Activated effector memory CD4-positive, alpha-beta T cell treated with Interleukin-2 at 50 U/mL for 16 hours (primary cell): ENCODE measurements around the gene RSPH1.

ENCODE experiments used
- DNase-seq: peaks from one replicate; pipeline ENCODE4 v3.0.0-alpha.2; 2020

Gene RSPH1

DNA sequence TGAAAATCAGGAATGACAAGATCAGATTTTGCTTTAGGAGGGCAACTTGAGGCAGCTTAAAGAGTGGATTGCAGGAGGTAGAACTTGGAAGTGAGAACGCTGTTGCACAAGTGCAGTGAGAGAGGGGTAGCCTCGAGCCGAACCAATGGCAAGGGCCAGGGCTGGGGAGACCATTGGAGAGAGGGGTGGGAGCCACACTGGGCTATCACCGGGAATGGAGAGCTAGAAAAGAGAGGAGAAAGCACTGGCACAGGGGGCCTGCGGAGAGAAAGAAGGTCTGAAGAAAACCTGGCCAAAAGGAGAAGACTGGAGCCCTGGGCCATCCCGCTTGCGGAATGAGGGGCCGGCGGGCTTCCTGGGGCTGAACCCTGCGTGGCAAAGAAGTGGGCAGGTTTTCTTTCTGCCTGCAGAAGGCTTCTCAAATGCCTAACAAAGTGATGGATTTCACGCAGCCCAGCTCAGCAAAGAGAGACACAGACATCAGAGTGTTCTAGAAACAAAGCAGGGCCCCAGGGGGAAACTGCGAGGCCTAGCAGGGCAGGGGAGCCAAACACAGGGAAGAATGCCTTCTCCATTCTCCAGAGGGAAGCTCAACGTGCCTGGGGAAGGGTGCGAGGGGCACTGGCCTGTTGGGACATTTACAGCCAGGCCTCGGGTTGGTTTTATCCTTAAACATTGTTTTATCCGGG is 16.5 kb upstream of the RSPH1 start:
- no peak for DNase-seq

DNA sequence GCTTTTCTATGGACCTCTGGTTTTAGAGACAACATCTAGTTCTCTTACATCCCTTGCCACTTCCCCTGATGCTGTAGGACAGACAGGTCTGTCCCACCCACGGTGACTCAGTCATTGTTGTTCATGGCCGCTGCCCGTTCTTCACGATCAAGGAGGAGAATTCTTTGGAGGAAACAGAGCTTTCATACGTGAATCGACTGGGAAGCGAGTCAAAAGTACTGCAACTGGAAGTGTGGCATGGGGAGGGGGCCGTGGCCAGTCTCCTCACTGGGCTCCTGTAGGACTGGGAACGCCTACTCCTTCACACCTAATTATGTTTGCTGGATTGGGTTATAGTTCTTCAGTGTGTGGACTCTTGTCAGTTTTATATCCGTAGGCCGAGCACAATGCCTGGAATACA is 13.2 kb upstream of the RSPH1 start:
- no peak for DNase-seq

DNA sequence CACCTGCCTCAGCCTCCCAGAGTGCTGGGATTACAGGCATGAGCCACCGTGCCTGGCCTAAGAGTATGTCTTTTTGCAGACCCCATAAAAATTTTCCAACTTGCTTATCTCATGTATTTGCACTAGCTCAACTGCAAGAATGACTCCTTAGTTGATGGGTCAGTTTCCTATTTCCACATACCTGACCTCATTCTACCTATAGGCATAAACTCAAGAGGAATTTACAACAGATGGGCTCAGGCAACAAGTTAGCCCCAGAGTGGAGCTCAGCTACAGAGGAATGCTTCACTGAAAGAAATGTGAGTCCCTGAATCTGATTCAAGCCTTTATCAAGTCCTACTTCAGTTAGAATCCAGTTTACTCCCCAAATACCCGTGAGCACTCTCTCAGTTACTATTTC is 12.3 kb upstream of the RSPH1 start:
- DNase-seq: no peak

DNA sequence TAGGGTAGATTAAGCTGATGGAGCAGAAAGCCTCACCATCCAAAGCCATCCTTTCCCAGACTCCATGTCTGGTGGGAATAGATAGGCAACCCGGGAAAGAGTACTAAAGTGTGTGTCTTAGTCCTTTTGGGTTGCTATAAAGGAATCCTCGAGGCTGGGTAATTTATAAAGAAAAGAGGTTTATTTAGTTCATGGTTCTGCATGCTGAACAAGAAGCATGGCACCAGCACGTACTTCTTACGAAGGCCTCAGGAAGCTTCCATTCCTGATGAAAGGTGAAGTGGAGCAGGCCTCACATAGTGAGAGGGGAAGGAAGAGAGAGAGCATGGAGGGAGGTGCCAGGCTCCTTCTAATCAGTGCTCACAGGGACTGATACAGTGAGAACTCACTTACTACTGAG is 11.4 kb upstream of the RSPH1 start:
- no peak for DNase-seq

DNA sequence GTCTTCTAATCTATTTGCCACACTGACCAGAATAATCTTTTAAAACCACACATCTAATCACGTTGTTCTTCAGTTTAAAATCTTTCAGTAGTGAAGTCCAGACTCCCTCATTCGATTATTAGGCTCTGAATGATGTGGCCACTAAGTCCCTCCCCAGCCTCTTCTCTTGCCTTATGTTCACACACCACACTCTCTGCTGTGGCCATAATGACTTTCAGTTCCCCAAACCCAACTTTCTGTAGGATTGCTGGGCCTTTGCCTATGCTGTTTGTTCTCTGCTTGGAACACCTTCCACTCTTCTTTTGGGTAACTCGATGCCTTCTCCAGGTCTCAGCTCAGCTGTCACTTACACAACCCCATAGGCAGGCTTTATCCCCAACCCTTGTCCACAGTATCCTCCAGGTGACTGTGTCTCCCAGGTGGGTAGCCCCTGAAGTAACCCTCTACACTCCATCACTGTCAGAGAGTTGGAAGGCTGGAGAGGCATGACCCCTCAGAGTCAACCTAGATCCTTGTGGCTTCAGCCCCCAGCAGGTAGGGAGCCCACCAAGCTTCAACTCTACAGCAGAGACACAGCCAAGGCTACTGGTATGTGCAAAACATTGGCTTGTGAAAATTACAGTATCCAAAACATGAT is 9.2 kb upstream of the RSPH1 start:
- no peak for DNase-seq

DNA sequence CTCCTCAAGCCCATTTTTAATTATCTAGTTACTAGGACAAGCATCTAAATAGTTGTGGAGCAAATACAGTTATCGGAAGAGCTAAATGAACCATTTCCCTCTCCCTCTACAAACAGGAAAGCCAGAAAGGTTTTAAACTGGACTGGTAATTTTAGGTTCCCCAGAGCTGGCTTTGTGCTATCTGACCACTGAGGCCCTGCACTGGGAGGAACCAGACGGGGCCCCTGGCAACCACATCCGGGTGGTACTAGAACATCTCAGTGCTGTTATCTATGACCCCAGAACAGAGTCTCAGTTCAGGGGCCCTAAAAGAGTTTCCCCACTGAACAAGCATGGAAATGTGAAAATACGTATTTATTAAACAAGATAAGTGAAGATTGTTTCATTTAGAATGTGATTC is 7.7 kb upstream of the RSPH1 start:
- DNase-seq: no peak

DNA sequence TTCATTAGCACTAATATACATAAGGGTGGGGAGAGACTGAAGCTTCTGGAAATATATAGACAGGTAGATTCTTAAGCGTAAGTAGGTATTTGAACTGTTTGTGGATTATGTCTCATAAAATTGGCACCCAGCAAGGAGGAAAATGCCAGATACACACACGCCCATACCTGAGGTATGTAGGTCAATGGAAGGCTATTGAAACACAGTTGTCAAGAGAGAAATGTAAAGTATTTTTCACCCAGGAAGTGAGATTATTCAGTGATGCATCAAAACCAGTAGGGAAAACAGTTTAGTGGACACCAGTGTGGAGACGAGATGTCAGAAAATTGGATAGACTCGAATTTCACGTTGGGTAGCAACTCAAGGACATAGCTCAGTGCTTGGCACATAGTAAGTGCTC is 4.7 kb upstream of the RSPH1 start:
- DNase-seq: no peak

DNA sequence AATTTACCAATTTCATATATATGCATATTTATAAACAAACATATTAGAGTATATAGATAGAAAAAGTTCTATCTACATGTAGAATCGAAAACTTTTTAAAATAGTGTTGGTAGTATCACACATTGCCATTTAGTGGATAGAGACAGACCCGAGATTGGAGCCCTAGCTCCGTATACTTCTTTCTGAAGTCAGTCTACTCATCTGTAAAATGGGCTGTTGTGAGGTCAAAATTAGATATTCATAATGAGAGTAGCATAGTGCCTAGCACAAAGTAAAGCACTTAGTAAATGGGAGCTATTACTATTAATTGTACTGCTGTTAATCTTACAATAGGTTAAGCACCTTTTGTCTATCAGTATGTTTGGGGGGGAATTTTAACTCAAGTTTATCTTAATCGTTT is 4.2 kb upstream of the RSPH1 start:
- DNase-seq: no peak

DNA sequence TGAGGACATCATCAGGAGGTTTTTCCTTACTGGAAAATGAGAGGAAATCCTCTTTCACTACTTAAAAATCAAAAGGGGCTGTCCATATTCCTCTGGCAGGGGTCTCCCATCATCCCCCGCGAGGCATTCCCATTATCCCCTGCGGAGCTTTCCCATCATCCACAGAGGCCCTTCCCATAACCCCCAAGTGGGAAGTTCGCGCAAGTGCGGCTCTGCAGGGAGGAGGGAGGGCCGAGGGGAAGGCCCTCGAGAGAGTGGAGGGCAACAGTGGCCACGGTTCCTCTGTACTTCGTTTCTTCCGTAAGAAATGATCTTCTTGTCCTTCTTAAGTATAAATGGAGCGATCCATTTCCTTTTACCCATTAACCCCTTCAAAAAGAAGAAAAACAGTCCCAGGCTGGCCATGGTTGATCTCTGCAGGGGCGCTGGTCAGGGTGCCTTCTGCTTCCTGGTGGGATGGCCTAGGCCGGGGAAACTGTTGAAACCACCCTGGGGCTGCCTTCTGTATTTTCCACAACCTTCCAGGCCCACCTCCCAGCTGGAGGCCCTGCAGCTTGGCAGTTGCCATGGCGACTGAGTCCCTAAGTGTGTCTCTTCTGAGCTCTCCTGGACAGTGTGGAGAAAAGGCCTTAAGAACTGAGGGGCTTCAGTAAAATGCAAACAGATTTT is 3.6 kb upstream of the RSPH1 start:
- DNase-seq: no peak

DNA sequence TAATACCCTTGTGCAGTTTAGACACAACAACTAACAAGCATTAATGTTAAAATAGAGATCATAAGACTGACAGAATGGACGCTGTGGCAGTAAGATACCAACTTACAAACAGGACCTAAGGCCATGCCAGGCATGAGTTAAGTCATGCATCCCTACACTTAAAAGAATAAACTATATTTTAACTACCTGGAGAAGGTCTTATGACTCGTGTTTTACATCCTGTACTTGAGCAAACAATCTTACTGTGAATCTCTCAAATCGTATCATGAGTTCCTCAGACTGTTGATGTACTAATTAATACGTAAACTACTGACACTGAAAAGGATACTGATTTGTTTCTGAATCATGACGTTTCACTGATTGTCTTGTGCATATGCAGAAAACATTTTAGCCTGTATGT is 2.0 kb upstream of the RSPH1 start:
- DNase-seq: no peak

DNA sequence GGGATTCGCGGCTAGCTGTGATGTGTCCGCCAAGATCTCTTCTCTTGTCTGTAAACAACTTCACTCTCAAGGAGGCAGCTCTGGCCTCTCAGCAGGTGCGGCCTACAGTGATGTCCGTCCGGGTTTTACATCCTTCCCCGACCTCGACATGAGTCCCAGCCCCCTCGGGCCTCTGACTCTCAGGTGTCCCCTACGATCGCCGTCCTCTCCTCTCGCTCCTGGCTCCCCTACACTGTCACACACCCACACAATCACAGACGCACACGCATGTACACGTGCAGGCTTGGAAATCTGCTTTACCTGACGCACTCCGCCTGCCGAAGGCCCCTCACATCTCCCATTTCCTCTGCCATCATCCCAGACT is 797 bp upstream of the RSPH1 start:
- no peak for DNase-seq

DNA sequence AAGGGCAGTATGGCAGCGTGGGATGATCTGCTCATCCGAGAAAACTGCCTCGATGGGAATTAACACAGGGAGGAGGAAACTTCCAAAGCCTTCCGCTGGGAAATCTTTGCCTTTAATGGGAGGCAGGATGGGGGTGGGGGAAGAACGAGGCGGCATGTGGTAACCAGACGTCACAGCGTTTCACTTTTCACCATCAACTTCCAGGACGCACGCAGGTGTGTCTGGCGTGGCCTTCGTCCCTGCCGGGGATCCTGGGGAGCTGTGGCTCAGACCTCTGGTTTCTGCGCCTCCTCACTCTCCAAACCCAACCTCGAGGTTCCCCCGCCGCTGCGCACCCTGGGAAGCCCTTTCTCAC is 282 bp downstream of the RSPH1 start:
- DNase-seq: no peak

DNA sequence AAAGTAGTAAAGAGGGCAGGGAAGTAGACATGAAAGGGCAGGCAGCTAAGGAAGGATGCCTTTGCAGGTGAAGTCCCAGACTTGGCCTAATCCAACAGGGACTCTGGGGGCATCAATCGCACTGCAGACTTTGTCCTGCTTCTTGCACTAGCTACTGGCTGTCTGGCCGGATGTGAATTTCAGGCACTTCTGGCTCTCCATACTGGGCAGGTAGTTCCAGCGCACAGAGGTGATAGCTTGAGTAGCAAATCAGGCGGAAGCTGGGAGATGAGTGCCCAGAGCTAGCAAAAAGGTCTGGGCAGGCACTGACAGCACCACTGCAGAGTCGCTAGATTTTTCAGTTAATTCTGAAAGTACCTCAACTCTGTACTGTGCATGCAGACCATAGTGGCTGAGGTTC is 997 bp downstream of the RSPH1 start:
- no peak for DNase-seq

DNA sequence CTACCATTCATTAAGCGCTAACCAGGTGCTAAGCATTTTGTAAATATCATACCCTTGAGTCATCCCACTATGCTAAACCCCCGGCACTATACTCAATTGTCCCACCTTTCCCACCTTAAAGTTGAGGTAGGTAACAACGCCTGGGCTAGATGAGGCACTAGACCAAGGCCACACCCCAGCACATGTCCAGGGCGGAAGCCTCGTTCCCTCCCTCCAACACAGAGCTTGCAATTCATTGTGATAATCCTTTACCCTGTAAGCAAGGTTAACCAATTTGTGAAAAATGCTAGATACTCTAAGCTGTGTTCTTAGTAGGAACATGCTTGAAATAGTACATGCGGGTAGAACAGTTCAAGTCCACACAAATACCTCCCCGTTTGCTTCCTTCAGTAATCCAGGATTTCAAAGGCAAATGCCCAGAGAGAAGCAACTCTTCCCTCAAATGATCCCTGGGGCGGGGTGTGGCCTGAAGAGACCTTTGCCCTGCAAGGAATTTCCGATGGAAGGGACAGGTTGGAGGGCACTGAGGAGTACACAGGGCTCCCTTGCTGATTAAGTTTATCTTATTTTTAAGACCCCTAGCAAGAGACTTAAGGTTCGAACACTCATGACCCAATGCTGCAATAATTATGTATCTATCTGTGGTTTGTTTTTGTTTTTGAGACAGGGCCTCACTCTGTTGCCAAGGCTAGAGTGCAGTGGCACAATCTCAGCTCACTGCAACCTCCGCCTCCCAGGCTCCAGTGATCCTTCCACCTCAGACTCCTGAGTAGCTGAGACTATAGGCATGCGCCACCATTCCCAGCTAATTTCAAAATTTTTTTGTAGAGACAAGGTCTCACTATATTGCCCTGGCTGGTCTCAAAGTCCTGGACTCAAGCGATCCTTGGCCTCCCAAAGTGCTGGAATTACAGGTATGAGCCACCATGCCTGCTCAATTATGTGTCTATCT is 2.6 kb downstream of the RSPH1 start:
- no peak for DNase-seq

DNA sequence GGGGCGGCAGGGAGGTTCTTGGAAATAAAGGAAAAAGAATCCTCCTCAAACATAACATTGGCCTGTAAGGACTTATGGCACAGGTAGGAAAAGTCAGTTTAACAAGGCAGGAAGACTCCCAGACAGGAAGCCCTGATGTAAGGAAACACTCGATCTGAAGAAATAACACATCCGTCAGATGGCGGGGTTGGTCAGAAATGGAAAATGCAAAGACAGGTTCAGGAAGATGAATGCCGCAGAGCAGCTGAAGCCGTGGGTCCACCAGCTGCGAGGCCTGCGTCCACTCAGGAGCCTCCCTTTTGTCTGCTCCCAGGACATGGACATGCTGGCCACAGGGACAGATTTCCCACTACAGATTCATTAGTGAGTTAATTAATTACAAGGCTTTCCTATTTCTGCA is 3.8 kb downstream of the RSPH1 start:
- DNase-seq: no peak

DNA sequence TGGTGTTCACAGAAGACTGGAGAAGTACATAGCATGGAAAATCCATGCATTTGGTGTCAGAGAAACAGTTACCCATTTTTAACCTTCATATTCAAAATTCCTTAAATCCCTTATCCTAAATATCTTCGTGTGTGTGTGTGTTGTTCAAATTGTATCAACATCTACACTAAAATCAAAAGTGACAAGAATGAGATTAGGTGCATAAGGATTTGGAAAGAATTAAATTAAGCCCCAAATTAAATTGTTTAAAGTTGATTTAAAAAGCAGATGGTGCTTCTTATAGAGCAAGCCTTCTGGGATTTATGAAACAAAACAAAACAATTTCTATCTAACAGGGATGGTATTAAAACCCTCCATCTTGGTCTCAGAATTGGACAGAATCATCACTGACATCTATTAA is 4.7 kb downstream of the RSPH1 start:
- DNase-seq: no peak

DNA sequence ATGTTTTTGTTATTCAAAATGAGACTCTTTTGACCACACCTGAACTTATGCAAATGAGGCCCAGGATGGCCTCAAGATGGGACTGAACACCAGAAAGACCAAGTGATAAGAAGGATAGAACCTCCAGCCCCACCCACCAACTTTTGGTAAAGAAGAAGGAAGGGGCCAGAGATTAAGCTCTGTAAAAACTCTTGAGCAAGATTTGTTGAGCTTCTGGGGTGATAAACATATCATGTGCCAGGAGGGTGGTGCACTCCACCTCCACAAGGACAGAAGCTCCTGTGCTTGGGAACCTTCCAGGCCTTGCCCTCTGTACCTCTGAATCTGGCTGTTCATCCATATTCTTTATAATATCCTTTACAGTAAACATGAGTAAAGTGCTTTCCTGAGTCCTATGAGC is 5.3 kb downstream of the RSPH1 start:
- DNase-seq: no peak

DNA sequence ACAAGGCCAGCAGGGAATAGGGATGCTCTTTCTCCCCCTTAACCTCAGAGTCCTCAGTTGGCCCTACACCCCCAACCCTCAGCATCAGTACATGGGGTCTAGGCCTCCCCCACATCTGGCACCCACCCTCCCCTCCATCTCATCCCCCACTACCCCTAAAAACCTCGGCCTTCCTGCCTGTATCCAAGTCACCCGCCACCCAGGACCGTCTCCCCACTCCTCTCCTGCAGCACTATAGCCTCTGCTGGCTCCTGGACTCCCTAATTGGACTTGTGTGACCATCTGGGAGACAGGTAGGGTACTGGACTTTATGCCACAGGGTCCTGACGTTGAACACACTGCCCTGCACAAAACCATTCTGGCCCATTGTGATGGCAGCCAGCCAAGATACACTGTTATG is 6.0 kb downstream of the RSPH1 start:
- DNase-seq: no peak

DNA sequence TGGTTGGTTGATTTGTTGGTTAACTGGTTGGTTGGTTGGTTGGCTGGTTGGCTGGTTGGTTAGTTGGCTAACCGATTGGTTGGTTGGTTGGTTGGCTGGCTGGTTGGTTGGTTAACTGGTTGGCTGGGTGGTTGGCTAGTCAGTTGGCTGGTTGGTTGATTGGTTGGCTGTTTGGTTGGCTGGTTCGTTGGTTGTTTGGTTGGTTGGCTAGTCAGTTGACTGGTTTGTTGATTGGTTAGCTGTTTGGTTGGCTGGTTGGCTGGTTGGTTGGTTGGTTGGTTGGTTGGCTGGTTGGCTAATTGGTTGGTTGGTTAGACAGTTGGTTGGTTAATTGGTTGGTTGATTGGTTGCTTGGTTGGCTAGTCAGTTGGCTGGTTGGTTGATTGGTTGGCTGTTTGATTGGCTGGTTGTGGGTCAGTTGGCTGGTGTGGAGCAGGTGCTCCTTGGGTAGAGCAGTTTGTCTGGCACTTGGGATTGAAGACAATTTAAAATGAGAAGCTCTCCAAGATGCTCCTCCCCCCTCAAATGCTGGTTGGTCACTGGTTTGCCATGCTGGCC is 6.9 kb downstream of the RSPH1 start:
- DNase-seq: no peak

DNA sequence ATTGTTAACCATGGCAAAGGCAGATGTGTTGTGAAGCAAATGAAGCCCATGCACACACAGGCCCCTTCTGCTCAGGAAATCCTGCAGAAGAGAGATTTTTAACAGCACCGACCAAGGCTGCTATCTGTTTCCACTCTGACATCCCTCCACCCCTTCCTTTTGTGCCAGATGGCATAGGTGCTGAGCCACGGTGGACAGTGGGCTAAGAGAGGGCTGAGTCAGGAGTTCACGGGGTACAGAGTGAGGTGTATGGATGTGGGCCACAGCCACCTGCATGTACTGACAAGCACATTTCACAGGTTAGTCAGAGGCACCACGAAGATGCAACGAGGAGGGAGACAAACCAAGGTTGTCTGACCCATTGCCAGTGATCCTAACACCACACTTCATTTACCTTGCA is 9.5 kb downstream of the RSPH1 start:
- DNase-seq: no peak

DNA sequence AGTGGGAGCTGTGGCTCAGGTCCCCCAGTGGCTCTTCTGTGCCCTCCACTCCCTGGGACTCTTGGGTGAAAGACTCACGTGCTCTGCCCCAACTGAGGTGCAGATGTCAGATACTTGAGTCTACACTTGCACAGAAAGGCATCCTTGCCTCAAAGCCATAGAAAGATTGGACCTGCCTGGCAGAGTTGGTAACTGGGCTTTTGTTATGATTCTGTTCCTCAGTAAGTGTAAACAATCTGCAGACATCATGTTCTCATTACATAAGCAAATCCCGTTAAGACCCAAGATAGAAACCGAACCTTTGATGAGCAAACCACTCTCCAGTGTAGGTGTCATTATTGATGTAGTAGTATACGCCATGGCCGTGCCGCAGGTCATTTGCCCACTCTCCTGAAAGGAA is 10.0 kb downstream of the RSPH1 start:
- DNase-seq: no peak

DNA sequence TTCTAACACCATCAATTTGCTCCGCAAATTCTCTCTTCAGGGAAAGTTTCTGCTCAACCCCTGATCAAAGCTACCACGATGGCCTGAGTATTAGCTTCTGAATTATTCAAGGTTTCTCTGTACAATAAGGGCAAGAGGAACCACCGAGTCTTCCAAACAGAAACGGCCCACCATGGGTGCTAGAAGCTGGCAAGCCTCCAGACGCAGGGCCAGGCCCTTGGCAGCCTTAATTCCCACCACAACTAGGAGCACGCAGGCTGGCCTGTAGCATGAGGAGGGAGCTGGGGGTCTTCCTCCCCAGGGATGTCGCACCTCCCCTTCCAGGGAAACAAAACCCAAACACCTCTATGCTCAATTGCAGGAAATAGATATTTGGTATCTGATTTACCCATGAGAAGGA is 11.1 kb downstream of the RSPH1 start:
- DNase-seq: no peak

DNA sequence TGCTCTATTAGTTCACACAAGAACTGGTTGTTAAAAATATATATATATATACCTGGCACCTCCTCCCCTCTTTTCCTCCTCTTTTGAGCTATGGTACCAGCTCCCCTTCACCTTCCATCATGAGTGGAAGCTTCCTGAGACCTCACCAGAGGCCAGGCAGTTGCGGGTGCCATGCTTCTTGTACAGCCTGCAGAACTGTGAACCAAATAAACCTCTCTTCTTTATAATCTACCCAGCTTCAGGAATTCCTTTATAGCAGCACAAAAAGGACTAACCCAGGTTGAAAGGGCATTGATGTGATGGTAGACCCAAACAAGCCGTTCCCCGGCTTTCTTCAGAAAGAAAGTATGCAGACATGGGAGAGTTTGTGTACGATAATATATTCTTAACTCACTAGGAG is 14.9 kb downstream of the RSPH1 start:
- DNase-seq: no peak
